GM18499 (cell line): ENCODE results near the gene RYR2.
A peak's percentile ranks its signal among the peaks of the same experiment; 100 is the strongest.

ENCODE experiments used
- ATAC-seq: cut with Tn5 transposase; IDR thresholded peaks from one replicate; pipeline ENCODE4 v1.9.1; 2021; ENCODE audit warnings: moderate number of reproducible peaks; ENCODE audit not compliant: insufficient read depth, unreplicated experiment

The RYR2 gene

DNA sequence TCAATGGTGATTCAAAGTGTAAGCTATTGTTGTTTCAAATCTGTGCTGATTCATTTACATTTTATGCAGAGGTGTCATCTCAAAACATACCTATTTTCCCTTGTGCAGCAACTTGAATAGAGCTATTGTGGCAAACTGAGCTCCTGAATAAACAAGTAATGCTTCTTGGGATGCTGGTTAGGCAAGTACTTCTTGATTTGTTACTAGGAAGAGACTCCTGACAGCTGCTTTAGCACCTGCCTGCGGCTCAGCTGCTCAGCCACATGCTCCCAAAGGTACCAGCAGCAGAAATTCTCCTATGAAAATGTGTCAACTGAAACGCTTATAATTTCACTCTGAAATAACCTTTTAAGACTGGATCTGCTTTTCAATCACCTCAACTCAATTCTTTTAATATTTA, 352.3 kb downstream of the RYR2 start:
- no peak for ATAC-seq

DNA sequence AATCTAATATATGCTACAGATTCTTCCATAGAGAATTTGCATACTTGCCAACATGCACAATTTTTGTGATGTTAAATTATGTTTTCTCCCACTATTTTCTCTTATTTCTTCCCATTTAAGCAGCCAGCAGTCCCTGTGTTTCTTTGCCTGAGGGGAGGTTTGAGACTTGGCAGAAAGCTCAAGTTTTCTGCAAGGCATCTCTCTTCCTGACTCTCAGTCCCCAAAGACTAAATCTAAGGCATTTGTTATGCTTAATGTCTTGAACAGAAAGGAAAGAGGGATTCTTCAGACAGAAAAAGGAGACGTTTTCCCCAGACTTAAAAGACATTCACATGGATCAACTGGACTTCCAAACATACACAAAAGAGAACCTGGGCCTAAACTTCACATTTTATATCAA, 354.4 kb downstream of the RYR2 start:
- ATAC-seq = no peak

DNA sequence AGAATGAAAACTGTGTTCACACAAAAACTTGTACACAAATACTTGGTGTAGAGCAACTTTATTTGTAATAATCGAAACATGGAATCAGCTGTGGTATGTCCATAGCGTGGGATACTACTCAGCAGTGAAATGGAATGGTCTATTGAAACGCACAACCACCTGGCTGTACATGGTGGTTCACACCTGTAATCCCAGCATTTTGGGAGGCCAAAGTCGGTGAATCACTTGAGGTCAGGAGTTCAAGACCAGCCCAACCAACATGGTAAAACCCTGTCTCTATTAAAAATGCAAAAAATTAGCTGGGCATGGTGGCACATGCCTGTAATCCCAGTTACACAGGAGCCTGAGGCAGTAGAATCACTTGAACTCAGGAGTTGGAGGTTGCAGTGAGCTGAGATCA, 356.8 kb downstream of the RYR2 start:
- no peak for ATAC-seq

DNA sequence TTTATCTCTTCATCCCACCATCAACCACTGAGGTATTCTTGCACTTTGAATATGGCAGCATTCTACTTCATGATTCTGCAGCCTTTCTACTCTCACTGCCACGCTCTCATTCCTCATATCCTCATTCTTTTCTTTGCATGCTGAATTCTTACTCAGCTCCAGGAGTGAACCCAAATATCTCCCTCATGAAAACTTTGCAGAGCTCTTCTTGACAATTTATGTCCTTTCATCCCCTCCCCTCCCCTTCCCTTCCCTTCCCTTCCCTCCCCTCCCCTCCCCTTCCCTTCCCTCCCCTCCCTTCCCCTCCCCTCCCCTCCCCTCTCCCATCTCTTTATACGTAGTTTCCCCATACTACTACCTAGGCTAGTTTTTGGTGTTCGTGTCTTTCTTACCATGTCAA, 363.9 kb downstream of the RYR2 start:
- no peak for ATAC-seq

DNA sequence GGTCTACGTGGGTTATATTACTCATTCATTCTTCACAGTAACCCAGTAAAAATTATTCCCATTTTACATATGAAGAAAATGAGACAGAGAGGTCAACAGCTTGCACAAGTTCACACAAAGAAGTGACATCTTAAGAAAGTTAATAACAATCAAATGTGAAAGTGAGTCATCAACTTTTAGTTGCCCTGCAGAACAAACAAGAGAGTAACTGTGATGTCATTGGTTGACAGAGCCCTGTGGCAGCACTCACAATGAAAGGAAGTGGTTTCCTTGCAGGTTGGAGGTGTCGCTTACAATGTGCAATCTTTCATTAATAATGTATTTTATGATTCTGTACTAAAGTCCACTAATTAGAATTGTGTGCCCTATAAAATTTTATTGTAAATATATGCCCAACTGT, 369.6 kb downstream of the RYR2 start:
- peak; percentile 64 for ATAC-seq

DNA sequence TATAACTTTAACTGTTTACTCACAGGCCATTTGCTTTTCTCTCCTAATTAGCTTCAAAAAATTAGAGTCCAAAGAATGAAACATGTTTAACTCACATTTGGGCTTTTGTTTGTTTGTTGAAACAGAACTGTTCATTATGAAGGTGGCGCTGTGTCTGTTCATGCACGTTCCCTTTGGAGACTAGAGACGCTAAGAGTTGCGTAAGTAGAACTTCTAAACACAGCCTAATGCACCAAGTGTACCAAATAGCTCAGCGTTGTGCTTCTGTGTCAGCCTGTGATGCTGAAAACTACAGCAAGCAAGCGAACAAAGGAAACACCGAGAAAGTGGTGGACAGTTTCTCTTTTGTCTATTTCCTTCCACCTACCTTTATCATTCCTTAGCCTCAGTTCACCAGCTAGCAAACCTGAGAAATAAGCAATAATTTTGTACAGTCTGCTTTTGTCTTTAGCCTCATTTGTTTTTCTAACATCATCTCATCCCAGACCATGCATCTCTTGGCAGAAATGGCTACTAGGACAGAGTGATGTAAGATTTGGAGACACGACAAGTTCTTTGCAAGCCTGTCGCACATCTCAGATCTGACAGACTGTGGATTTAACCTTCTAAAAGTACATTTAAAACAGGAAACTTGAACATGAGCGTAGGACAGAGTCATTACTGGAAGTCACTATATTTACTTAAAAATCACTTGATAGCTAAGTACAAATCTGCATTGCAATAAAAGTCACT, 375.1 kb downstream of the RYR2 start:
- ATAC-seq = no peak

DNA sequence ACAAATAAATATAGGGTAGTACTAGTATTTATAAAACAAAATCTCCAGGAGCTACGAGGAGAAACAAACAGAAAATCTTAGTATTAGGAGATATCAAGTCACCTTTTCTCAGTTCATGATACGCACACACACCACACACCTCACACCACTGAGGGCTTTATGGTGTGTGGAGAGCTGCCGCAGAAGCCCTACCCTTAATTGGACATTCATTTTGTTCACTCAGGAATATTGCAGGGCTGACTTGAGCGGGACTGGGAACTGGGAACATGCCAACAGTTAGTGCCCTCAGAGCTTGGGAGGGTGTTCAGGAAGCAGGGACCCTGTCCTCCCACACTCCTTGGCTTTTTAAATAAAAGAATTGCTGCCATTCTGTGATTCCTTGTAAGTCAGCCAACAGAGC, 386.8 kb downstream of the RYR2 start:
- ATAC-seq = no peak

DNA sequence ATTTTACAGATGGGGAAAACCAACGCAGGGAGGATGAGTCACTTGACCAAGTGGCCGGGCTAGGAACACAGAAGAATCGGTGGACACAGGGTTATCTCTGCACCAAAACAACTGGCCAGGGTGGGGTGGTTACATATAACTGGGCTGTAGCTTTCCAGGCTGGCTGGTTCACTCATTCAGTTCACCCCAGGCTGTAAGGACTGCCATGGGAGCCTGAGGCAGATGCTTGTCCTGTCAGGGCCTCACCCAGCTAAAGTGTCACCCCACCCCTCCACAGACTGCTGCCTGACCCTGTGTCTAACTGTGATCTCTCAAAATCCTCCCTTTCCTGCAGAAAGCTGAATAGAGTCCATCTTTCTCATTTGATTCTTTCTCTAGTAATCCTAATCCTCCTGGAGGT, 387.3 kb downstream of the RYR2 start:
- no peak for ATAC-seq

DNA sequence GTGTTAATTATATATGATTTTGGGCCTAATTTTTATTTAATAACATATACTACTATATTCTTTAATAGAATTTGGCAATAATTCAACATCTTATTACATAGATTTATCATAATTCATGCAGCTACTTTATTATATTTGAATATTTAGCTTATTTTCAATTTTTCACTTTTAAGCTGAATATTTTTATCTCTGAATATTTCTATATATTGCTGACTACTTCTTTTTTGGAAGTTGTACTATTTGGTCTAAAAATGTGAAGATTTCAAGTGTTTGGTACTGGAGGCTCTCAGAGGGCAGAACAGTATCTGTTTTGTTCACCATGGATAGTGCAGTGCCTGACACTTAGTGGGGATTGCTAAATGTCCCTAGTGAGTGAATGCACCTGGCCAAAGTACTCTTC, 389.5 kb downstream of the RYR2 start:
- ATAC-seq = no peak

DNA sequence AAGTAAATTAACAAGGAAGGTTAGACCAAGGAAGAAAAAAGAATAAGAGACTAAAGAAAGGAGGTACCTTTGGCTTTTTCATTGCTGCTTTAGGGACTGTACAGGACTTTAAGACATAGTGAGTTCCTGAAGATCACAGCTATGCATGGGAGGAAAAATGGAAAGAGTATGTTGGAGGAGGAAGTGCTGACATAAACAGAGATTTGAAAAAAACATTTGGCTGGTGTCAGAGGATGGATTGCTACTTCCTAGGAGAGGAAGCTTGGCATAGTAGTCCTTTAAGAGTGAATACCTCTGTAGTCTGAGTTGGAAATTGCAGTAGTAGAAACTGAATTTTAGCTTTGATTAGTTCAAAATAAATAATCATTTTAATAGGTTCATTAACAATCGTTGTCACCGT, 398.4 kb downstream of the RYR2 start:
- no peak for ATAC-seq

DNA sequence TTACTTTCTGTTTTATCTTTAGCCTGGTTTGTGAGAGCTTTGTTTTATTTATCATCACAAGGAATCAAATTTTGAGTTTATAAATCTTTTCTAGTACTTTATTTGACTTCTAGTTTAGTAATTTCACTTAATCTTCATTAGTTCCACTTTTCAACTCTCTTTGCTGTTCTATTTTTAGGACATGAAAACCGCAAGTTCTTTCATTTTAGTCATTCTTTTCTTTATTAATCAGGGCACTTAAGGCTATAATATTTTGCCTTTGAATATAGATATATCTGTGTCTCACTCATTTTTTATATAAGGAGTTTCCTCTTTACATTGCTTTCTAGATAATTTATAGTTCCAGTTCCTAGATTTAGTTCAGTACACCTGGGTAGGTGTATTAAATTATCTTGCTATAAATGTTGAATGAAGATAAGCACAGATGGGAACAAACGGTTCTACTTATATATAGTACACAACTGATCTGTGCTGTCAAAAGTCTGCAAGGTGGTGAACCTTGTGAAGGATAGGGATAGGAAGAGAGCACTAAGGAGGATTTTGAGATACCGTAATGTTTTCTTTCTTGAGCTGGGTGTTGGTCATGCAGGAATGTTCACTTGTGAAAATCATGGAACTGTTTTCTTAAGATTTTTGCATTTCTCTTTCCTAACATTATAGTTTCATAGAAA, 402.3 kb downstream of the RYR2 start:
- ATAC-seq = no peak

DNA sequence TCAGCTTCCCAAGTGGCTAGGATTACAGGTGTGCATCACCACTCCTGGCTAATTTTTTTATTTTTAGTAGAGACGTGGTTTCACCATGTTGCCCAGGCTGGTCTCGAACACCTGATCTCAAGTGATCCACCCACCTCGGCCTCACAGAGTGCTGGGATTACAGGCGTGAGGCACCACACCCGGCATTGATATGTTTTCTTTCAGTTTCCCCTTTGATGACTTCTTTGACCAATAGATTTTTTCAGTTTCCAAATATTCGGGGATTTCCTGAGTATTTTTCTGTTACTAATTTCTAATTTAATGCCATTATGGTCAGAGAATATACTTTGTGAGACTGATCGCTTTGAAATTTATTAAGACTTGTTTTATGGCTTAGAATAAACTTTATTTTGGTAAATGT, 406.1 kb downstream of the RYR2 start:
- ATAC-seq = no peak

DNA sequence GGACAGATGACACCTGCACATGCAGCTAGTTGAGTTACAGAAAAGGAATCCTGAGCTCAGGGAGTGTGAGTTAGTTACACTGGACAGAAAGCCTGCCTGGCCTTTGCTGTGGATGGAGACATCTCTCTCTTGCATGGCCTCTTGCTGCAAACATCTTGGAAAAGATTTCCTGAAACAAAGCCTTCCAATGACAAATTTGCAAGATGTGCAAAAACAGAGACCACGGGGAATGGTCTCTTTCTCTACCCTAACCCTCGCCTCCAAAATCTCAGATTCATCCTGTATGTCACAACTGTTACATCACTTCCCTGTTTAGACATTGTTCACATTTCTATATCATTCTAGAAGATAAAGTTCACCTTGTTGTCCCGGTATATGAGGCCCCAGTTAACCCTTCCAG, 415.6 kb downstream of the RYR2 start:
- no peak for ATAC-seq

DNA sequence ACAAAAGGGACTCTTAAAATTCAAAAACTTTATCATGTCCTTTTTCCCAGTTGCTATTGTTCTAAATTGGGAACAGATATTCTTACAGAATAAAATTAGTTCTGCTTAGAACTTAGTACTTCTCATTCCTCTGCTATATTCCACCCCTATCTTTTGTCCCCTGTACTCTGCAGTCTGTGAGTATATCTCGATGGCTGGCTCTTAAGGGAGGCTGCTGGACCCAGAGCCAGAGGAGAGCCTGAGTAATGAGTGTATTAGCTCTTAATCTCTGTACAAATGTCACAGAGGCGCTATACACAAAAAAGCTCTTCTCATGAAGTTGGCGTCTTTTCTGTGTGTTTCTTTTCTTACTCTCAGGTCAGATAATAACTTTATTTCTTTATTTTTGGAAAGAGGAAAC, 425.3 kb downstream of the RYR2 start:
- ATAC-seq = no peak

DNA sequence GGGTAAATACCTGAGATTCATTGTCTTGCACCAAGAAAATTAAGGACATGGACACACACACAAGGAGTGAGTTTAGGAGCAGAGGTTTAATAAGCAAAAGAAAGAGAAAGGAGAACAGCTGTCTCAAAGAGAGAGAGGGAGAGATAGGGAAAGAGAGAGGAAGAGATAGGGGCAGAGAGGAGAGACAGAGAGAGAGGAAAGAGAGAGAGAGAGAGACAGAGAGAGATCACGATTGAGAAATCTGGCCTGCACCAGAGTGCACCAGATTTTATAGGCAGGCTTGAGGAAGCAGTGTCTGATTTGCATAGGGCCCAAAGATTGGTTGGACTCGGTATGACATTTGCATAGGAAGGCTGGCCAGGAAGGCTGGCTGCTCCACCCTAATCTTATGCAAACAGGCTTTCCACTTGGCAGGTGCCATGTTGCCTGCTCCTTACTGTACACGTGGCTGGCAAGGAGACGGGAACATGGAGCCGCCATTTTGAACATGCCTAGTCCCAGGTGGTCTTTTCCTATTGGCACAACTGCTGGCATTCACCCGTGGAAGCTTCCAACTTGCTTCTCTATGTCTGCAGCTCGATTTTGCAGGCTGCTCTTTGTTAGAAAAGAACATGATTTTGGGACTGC, 428.8 kb downstream of the RYR2 start:
- no peak for ATAC-seq

DNA sequence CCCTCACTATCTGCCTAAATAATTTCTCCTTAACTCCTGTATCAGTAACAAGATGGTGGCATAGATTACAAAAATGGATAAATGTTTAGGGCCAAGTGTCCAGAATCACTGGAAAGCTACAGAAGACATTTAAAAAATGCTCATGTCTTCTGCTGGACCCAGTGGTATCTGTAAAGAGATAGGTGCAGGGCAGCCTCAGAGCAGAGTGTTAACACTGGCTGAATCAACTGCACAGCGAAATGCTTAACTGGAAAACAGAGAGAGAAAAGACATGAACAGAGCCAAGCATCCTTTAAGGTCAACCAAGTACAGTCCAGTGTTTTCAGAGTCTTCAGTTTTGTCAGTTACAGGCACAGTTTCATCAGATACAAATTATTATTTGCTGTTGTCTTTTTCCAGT, 429.4 kb downstream of the RYR2 start:
- no peak for ATAC-seq

DNA sequence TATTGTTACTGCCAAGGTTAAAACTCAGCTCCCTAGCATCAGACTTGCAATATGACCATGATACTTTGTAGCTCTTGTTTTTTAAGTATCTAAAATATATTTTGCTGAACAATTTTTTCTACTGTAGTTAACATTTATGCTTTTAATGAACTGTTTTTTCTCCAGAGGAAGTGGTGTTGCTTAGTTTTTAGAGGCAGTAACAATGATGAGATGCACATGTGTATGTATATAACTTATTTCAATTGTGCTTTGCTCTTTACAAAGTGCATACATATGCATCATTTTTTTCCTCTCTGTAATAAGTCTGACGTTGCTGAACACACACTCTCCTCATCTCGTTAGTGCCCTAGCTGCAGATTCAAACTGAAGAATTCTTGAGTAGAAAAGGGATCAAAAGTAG, 430.0 kb downstream of the RYR2 start:
- no peak for ATAC-seq

DNA sequence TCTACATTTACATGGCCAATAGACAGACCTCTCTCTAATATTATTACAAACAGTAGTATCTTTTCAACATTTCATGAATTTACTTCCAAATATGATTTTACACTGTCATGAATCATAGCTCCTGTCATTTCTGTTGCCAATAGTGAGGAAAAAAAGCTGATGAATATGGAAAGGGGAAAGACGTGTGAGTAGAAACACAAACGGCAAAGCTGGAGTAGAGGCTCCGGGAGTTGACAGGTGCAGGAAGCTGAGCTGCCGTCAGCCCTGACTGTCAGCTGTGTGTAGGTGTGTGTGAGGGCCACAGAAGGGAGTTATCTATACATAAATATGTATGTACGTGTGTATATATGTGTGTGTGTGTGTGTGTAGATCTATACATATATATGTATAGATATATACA, 431.9 kb downstream of the RYR2 start:
- no peak for ATAC-seq

DNA sequence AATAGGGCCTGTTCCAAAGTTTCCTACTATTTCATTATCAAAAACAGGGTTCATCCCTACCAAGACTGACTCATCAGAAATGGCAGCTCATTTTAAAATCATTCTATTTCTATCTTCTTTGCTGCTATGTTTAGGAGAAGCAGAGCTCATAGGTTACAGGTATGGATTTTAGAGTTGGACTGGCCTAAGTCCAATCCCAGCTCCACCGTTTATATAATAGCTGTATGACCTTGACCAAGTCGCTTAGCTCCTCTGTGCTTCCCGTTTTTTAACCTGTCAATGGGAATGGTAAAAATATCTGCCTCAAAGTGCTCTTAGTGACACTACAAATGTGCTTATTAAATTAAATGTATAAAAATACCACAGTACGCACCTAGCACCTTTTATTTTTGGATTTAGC, 436.1 kb downstream of the RYR2 start:
- no peak for ATAC-seq

DNA sequence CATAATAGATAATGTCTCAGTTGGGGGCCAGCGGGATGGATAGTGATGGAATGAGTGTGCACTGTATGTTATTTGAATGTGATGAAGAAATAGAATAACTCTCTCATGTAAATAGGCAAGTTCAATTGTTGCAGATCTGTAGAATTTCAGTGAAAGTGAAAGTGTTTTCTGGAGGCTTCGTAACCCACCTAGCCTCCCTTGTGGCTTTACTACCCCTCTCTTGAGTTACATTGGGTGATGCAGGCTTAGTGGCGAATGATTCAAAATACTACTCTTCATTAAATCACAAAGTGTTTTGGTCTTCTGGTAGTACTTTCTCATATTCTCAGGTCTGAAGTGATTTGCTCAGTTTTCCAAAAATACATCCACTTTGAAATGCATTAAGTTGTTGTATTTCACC, 436.9 kb downstream of the RYR2 start:
- ATAC-seq = no peak

DNA sequence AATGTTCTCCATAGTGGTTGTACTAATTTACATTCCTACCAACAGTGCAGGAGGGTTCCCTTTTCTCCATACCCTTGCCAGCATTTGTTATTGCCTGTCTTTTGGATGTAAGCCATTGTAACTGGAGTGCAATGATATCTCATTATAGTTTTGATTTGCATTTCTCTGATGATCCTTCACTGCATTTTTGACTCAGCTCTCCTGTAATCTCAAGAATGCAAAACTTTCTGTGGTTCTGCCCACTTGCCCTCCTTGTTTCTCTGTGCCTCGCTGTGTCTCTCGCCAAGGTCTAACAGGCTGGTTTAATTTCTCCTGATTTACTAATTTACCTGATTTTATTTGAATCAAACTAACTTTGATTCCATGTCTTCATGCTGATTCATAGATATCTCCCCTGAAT, 440.8 kb downstream of the RYR2 start:
- ATAC-seq = no peak

DNA sequence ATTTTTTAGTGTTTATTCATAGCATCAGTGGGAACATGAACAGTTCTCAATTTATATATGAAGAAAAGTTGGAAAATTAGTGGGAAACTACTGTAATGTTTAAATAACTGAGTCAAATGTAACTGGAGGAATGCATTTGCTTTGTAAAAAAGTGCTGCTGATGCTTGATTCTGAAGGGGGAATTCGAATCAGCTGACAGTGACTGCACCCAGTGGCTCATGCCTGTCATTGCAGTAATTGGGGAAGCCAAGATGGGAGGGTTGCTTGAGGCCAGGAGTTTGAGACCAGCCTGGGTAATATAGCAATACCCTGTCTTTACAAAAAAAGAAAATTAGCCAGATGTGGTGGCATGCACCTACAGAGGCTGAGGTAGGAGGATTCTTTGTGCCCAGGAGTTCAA, 450.4 kb downstream of the RYR2 start:
- peak; percentile 59 for ATAC-seq
